Left lung (tissue), 10 donors: ENCODE results near the gene PKIG. TPM values are rescaled to one million over a fixed set of nuclear protein-coding genes. Genes with fewer than 3 reads are reported as not detected.

Source experiments
- ATAC-seq: fragments of 200-7000 bp; cut with Tn5 transposase; one replicate; pipeline ENCODE4 v1.9.1; 2020; ENCODE audit warnings: moderate library complexity
- DNase-seq, 4 donors: peaks; one replicate each; pipeline ENCODE4 v3.0.0-alpha.2; 2013 to 2020
- H3K27ac ChIP-seq, 2 donors: fragments of 200-600 bp; sonication (generic) in 1 of 2; one replicate each; pipeline versions ENCODE4 v1.5.0 to v1.8.0; 2020 to 2021
- H3K27me3 ChIP-seq, 2 donors: fragments of 200-600 bp; sonication (generic) in 1 of 2; one replicate each; pipeline versions ENCODE4 v1.5.0 to v1.8.0; 2020 to 2021
- H3K36me3 ChIP-seq, 2 donors: fragments of 200-600 bp; sonication (generic) in 1 of 2; one replicate each; pipeline versions ENCODE4 v1.5.0 to v1.8.0; 2020 to 2021
- H3K4me1 ChIP-seq, 2 donors: fragments of 200-600 bp; one replicate each; pipeline ENCODE4 v1.8.0; 2021
- H3K4me3 ChIP-seq, 2 donors: fragments of 200-600 bp; sonication (generic) in 1 of 2; one replicate each; pipeline versions ENCODE4 v1.5.0 to v1.8.0; 2020 to 2021; ENCODE audit warnings: mild to moderate bottlenecking in 1 of 2
- H3K9me3 ChIP-seq, 2 donors: fragments of 200-600 bp; sonication (generic) in 1 of 2; one replicate each; pipeline versions ENCODE4 v1.5.0 to v1.8.0; 2020 to 2021
- intact Hi-C, 2 donors: fragments of 100-400 bp; cut with DNase I; formaldehyde crosslinking; loops; one replicate each; pipeline versions ENCODE4 v1.11.2 to v1.14.2; 2022
- polyA plus RNA-seq, 6 donors: library from polyadenylated mRNA; unstranded; fragments of 120-200 nt; gene quantifications; one replicate each; pipeline ENCODE4 v1.2.1, GENCODE V29; 2013; ENCODE audit not compliant: insufficient read length in 6 of 6
- total RNA-seq, 2 donors: library from RNA; stranded (reverse); fragmentation: NEBNext Ultra II Directional; extraction: Animal tissue kit (Norgen Biotek cat#: 25700); gene quantifications; one replicate each; pipeline ENCODE4 v1.2.1, GENCODE V29; 2021
- TF ChIP-seq, protein P1 (sequence below), 2 donors: fragments of 200-600 bp; sonication (generic) in 1 of 2; IDR thresholded peaks; one replicate each; pipeline versions ENCODE4 v1.5.0 to v1.8.0; 2021; ENCODE audit warnings: antibody characterized with exemption in 2 of 2
- donor health status: DM: no; HTN: yes; CAD: no.
- donor health status: DM: no; HTN: no; CAD: no.

Gene PKIG
- total and polyA plus RNA-seq, 8 donors, result 40.1 to 67.7 (median 55.2) TPM

DNA sequence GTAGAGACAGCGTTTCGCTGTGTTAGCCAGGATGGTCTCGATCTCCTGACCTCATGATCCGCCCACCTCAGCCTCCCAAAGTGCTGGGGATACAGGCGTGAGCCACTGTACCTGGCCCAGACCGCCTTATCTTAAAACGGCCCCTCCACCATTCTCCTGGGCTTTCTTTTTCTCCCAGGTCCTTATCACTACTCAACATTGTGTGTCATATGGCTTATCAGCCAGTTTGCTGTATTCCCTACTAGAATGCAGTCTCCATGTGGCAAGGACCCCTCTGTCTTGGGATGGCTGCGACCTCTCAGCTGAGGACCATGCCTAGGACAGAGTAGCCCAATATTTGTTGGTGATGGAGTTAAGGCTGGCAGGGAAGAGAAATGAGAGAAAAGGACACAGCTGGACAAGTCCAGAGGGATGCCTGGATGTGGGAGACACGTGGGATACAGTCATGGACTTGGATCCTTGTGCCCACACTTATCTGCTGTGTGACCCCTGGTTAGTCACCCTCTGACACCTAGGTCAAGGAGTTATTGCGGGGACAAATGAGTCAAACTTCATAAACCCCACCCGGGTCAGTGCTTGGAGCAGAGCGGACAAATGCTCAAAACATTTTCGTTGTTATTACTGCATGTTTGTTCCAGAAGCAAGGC, 45.1 kb downstream of the PKIG start:
- Histone ChIP-seq H3K27ac (no peak overlapping the region), H3K4me3 (no peak overlapping the region), H3K27me3 (no peaks in the 10 kb centered on the region), H3K9me3 (peaks cover 0 to 6% of the 10 kb centered on the region in 2 donors), H3K36me3 (peaks cover 0 to 21% of the 10 kb centered on the region in 2 donors), H3K4me1 (no peaks in the 10 kb centered on the region)
- DNase-seq (no peak), ATAC-seq (no peak)
- intact Hi-C loops, result no loop called here
- TF ChIP-seq, protein P1, sequence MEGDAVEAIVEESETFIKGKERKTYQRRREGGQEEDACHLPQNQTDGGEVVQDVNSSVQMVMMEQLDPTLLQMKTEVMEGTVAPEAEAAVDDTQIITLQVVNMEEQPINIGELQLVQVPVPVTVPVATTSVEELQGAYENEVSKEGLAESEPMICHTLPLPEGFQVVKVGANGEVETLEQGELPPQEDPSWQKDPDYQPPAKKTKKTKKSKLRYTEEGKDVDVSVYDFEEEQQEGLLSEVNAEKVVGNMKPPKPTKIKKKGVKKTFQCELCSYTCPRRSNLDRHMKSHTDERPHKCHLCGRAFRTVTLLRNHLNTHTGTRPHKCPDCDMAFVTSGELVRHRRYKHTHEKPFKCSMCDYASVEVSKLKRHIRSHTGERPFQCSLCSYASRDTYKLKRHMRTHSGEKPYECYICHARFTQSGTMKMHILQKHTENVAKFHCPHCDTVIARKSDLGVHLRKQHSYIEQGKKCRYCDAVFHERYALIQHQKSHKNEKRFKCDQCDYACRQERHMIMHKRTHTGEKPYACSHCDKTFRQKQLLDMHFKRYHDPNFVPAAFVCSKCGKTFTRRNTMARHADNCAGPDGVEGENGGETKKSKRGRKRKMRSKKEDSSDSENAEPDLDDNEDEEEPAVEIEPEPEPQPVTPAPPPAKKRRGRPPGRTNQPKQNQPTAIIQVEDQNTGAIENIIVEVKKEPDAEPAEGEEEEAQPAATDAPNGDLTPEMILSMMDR (IDR thresholded peaks at IDR 0.05), result no peak

DNA sequence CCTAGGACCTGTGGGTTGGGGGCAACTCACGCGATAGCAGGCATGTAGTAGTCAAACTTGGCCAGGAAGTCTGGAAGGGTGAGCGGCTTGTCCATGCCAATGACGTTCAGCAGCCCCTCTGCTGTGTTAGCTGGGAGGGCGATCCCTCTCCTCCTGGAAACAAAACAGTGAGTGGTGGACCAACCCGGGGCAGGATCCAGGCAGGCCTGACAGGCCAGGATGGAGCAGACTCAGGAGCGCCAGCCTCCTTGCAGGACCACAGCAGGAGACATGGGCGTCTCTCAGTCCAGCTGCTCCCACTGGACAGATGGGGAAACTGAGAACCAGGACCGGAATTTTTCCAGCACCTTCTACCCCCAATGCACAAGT, 46.6 kb downstream of the PKIG start:
- Histone ChIP-seq H3K4me1 (no peaks in the 10 kb centered on the region), H3K4me3 (no peak overlapping the region), H3K36me3 (peaks cover 0 to 18% of the 10 kb centered on the region in 2 donors), H3K27ac (no peak overlapping the region), H3K27me3 (no peaks in the 10 kb centered on the region), H3K9me3 (no peaks in the 10 kb centered on the region)
- intact Hi-C loops, result no loop called here
- no peak for ATAC-seq
- TF ChIP-seq, protein P1 (IDR thresholded peaks at IDR 0.05), result no peak
- DNase-seq, result no peak

DNA sequence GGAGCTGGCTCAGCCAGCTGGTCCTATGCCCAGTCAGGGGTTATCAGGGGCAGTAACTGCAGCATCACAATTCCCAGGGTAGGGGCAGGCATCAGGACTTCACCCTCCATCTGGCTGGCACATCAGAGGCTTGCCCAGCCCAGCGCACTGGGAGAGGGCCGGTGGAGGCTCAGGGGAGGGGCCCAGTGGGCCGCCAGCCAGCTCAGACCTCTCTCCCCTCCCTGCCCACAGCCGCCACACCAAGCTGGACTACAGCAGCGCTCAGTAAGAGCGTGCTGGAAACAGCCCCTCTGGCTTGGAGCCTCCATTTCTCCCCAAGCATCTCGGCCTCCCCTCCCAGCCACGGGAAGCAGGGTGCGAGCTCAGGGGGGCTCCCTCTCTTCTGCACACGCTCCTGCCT, 47.2 kb downstream of the PKIG start:
- Histone ChIP-seq H3K4me1 (no peaks in the 10 kb centered on the region), H3K4me3 (no peak overlapping the region), H3K27ac (no peak overlapping the region), H3K36me3 (peaks cover 0 to 18% of the 10 kb centered on the region in 2 donors), H3K27me3 (no peaks in the 10 kb centered on the region), H3K9me3 (no peaks in the 10 kb centered on the region)
- ATAC-seq (no peak), DNase-seq (no peak)
- TF ChIP-seq, protein P1 (IDR thresholded peaks at IDR 0.05), result no peak
- intact Hi-C loops, result no loop called here

DNA sequence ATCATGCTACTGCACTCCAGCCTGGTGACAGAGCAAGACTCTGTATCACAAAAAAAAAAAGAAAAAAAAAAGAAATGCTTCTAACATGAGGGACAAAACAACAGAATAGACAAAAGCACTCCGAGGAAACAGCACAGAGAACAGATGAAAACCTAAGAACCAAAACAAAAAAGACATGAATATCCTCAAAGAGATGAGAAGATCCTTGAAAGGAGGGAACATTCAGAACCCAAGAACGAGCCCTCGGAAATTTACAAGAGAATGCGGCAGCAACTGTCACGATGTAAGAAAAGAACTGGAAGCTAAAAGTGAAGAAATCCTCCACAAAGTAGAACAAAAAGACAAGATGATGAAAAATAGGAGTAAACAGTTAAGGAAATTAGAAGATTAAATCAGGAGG, 47.9 kb downstream of the PKIG start:
- Histone ChIP-seq H3K36me3 (peaks cover 0 to 26% of the 10 kb centered on the region in 2 donors), H3K4me3 (no peak overlapping the region), H3K4me1 (no peaks in the 10 kb centered on the region), H3K27ac (no peak overlapping the region), H3K9me3 (no peaks in the 10 kb centered on the region), H3K27me3 (no peaks in the 10 kb centered on the region)
- intact Hi-C loops, result no loop called here
- no peak for ATAC-seq
- DNase-seq, result no peak
- TF ChIP-seq, protein P1 (IDR thresholded peaks at IDR 0.05), result no peak

DNA sequence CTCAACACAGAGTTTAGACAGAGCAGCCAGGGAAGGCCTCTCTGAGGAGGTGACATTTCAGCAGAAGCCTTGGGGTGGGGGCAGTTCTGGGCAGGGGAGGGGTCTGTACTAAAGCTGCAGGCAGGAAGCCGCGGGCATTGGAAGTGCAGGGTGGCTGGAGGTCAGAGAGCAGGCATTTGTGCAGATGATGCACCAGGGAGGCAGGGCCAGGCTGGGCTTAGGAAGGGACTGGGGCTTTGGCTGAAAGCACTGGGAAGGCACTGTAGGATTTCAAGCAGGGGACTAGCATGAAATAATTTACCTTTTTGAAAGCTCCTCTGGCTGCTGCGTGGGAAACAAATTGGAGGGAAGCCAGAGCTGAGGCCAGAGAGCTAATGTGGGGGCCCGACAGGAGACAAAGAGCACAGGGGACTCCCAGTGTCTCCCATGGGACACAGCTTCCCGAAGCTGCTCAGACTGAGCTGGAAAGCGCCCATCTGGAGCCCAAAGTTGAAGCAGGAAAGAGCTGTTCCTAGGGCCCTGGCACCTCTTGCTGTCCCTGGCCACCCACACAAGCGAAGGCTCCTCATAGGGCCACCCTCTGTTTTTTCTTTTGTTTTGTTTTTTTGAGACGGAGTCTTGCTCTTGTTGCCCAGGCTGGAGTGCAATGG, 49.8 kb downstream of the PKIG start:
- Histone ChIP-seq H3K36me3 (peaks cover 0 to 35% of the 10 kb centered on the region in 2 donors), H3K9me3 (no peaks in the 10 kb centered on the region), H3K4me3 (no peak overlapping the region), H3K4me1 (no peaks in the 10 kb centered on the region), H3K27me3 (no peaks in the 10 kb centered on the region), H3K27ac (no peak overlapping the region)
- intact Hi-C loops, result no loop called here
- TF ChIP-seq, protein P1 (IDR thresholded peaks at IDR 0.05), result no peak
- ATAC-seq, result no peak
- no peak for DNase-seq
